Measurements from ENCODE around the gene KRTAP2-3. TPM values are rescaled to one million over a fixed set of nuclear protein-coding genes. Genes with fewer than 3 reads are reported as not detected.
"Not testable (repeated sequence)": the region's sequence is repeated elsewhere in the genome, so short reads cannot be mapped to it uniquely, and the experiment has no call there.

KRTAP2-3 gene
- total RNA-seq, result not detected
- total RNA-seq (2013), result not detected

GRCh38 chr17:41060052-41060604 lies at the start of gene KRTAP2-3:
KRTAP2-3 (minus strand) TSS chr17:41060114; CDS start chr17:41060050, 64 bp downstream.
- Histone ChIP-seq H3K4me3 (ENCODE audit: low read length) (no peak within 1 kb of the TSS), H3K36me3 (ENCODE audit: control insufficient read depth, insufficient read depth, low read length) (no peaks in the 10 kb centered on the region), H3K27ac (ENCODE audit: low read length) (no peak within 1 kb of the TSS), H3K4me1 (ENCODE audit: control insufficient read depth, insufficient read depth, low read length) (no peaks in the 10 kb centered on the region), H3K9me3 (ENCODE audit: control insufficient read depth, insufficient read depth, low read length) (no peaks in the 10 kb centered on the region), H3K27me3 (ENCODE audit: control insufficient read depth, insufficient read depth, low read length) (no peaks in the 10 kb centered on the region)
- no peak within 1 kb of the TSS for H3K4me3 Mint-ChIP-seq
- intact Hi-C loops (cut with micrococcal nuclease), result no loop called here
- TF ChIP-seq, protein P1, sequence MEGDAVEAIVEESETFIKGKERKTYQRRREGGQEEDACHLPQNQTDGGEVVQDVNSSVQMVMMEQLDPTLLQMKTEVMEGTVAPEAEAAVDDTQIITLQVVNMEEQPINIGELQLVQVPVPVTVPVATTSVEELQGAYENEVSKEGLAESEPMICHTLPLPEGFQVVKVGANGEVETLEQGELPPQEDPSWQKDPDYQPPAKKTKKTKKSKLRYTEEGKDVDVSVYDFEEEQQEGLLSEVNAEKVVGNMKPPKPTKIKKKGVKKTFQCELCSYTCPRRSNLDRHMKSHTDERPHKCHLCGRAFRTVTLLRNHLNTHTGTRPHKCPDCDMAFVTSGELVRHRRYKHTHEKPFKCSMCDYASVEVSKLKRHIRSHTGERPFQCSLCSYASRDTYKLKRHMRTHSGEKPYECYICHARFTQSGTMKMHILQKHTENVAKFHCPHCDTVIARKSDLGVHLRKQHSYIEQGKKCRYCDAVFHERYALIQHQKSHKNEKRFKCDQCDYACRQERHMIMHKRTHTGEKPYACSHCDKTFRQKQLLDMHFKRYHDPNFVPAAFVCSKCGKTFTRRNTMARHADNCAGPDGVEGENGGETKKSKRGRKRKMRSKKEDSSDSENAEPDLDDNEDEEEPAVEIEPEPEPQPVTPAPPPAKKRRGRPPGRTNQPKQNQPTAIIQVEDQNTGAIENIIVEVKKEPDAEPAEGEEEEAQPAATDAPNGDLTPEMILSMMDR (IDR thresholded peaks at IDR 0.05), result no peak
- ATAC-seq, result no peak
- H3K4me1 Mint-ChIP-seq, result no peaks in the 10 kb centered on the region
- no peaks in the 10 kb centered on the region for H3K36me3 Mint-ChIP-seq
- H3K9me3 Mint-ChIP-seq, result peaks cover 2 to 3% of the 10 kb centered on the region in 2 donors
- H3K27ac Mint-ChIP-seq, result no peak within 1 kb of the TSS
- 75% methylated on average over 6 of the region's 6 CpGs for WGBS (ENCODE audit: insufficient coverage)
- peaks cover 14 to 44% of the 10 kb centered on the region in 2 donors for H3K27me3 Mint-ChIP-seq (ENCODE audit: low read depth in 2 of 2)
- DNase-seq, result no peak

- H3K27me3 ChIP-seq (ENCODE audit: control insufficient read depth, insufficient read depth, low read length); H3K27ac Mint-ChIP-seq; H3K36me3 ChIP-seq (ENCODE audit: control insufficient read depth, insufficient read depth, low read length); H3K27ac ChIP-seq (ENCODE audit: low read length); DNase-seq; H3K36me3 Mint-ChIP-seq; H3K9me3 Mint-ChIP-seq; H3K9me3 ChIP-seq (ENCODE audit: control insufficient read depth, insufficient read depth, low read length); H3K4me1 ChIP-seq (ENCODE audit: control insufficient read depth, insufficient read depth, low read length); ATAC-seq; intact Hi-C loops (cut with micrococcal nuclease); H3K4me3 Mint-ChIP-seq; H3K4me3 ChIP-seq (ENCODE audit: low read length); H3K4me1 Mint-ChIP-seq: not testable (repeated sequence)
- peaks cover 11 to 33% of the 10 kb centered on the region in 2 donors for H3K27me3 Mint-ChIP-seq (ENCODE audit: low read depth in 2 of 2)
- WGBS (ENCODE audit: insufficient coverage), result 40% methylated on average over 1 of the region's 1 CpG
Observed at GRCh38 chr17:41108728-41109386, 48.9 kb upstream of the KRTAP2-3 start.

DNA sequence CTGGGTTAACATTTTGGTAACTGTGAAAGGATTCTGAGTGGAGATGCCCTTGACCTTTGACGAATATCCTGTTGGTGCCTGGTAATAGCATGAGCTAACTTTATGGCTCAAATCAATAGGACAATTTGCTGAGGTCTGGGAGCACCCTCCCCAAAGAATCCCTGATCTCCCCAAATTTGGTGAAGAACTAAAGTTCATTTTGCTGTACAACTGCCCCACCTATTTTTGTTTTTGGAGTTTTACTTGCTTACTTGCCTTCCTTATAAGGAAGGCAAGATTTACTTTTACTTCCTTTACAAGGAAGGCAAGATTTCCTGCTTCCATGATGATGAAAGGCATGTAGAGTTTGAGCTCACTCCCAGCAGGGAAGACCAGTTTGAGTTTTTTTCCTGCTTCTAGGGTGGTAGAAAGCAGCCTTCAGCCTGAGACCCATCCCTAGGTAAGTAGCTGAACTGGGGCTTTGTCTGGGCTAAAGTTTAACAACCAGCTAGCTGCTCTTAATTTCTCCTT lies 48.1 kb upstream of the KRTAP2-3 start:
- Histone ChIP-seq H3K9me3 (ENCODE audit: control insufficient read depth, insufficient read depth, low read length) (no peaks in the 10 kb centered on the region), H3K27me3 (ENCODE audit: control insufficient read depth, insufficient read depth, low read length) (no peaks in the 10 kb centered on the region), H3K27ac (ENCODE audit: low read length) (no peak overlapping the region), H3K4me3 (ENCODE audit: low read length) (no peak overlapping the region), H3K36me3 (ENCODE audit: control insufficient read depth, insufficient read depth, low read length) (no peaks in the 10 kb centered on the region), H3K4me1 (ENCODE audit: control insufficient read depth, insufficient read depth, low read length) (no peaks in the 10 kb centered on the region)
- Mint-ChIP-seq H3K27ac (no peak overlapping the region), H3K9me3 (no peaks in the 10 kb centered on the region), H3K4me3 (no peak overlapping the region), H3K36me3 (no peaks in the 10 kb centered on the region), H3K27me3 (ENCODE audit: low read depth in 2 of 2) (peaks cover 11 to 42% of the 10 kb centered on the region in 2 donors), H3K4me1 (no peaks in the 10 kb centered on the region)
- intact Hi-C loops (cut with micrococcal nuclease), result no loop called here
- ATAC-seq (no peak), DNase-seq (no peak)
- 82% methylated on average over 1 of the region's 1 CpG for WGBS (ENCODE audit: insufficient coverage)
- TF ChIP-seq, protein P1 (IDR thresholded peaks at IDR 0.05), result no peak

DNA sequence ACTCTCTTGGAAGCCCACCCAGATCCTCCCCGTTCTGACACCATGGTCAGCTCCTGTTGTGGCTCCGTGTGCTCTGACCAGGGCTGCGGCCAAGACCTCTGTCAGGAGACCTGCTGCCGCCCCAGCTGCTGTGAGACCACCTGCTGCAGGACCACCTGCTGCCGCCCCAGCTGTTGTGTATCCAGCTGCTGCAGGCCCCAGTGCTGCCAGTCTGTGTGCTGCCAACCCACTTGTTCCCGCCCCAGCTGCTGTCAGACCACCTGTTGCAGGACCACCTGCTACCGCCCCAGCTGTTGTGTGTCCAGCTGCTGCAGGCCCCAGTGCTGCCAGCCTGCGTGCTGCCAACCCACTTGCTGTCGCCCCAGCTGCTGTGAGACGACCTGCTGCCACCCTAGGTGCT lies 45.4 kb upstream of the KRTAP2-3 start, which contains the start of gene KRTAP4-9:
KRTAP4-9 (plus strand) TSS at position 43 of the 400 bp plus-strand sequence; CDS start at position 43, 0 bp downstream.
- H3K27me3 ChIP-seq (ENCODE audit: control insufficient read depth, insufficient read depth, low read length); H3K4me3 Mint-ChIP-seq; intact Hi-C loops (cut with micrococcal nuclease); H3K9me3 Mint-ChIP-seq; H3K4me3 ChIP-seq (ENCODE audit: low read length); DNase-seq; H3K36me3 Mint-ChIP-seq; H3K9me3 ChIP-seq (ENCODE audit: control insufficient read depth, insufficient read depth, low read length); H3K36me3 ChIP-seq (ENCODE audit: control insufficient read depth, insufficient read depth, low read length); H3K27ac ChIP-seq (ENCODE audit: low read length); H3K4me1 ChIP-seq (ENCODE audit: control insufficient read depth, insufficient read depth, low read length); H3K4me1 Mint-ChIP-seq; H3K27ac Mint-ChIP-seq; ATAC-seq: not testable (repeated sequence)
- 83% methylated on average over 10 of the region's 10 CpGs for WGBS (ENCODE audit: insufficient coverage)
- H3K27me3 Mint-ChIP-seq (ENCODE audit: low read depth in 2 of 2), result peaks cover 11 to 38% of the 10 kb centered on the region in 2 donors

DNA sequence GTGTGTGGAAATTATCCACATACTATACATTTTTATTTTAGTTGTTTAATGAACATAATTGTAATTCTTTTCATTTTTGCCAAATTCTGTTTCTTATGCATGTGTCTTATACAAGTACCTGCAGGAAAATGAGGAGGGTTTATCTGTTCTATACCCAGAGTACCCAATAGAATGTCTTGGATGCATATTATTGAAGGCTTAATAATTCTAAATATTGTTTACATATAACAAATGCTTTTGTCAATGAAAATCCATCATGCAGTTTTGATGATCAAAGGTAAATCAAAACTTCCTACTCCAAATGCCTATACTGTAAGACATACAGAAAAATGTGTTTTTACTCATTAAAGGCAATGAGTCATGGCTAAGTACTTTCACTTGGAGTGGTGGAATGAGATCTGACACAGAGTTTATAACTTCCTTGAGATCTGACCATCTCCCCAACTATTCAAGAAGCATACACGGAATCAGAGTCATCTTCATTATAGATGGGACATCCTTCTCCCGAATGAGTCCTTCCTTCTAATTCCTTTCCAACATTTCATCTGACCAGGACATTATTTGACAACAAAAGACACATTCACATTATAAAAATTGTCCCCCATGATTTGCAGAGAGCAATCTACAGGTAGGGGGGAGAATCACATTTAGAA lies 44.6 kb upstream of the KRTAP2-3 start:
- H3K27ac Mint-ChIP-seq; H3K27me3 ChIP-seq (ENCODE audit: control insufficient read depth, insufficient read depth, low read length); H3K27ac ChIP-seq (ENCODE audit: low read length); H3K4me1 Mint-ChIP-seq; intact Hi-C loops (cut with micrococcal nuclease); H3K36me3 Mint-ChIP-seq; H3K4me1 ChIP-seq (ENCODE audit: control insufficient read depth, insufficient read depth, low read length); ATAC-seq; H3K36me3 ChIP-seq (ENCODE audit: control insufficient read depth, insufficient read depth, low read length); H3K4me3 Mint-ChIP-seq; H3K9me3 ChIP-seq (ENCODE audit: control insufficient read depth, insufficient read depth, low read length); H3K9me3 Mint-ChIP-seq; DNase-seq; H3K4me3 ChIP-seq (ENCODE audit: low read length): not testable (repeated sequence)
- no CpG with 5 or more reads among the region's 2 CpGs for WGBS (ENCODE audit: insufficient coverage)
- peaks cover 7 to 46% of the 10 kb centered on the region in 2 donors for H3K27me3 Mint-ChIP-seq (ENCODE audit: low read depth in 2 of 2)

Data from natural killer cell (primary cell).